Tibial nerve (tissue), 4 donors: ENCODE data around the gene BPI. TPM values are rescaled to one million over a fixed set of nuclear protein-coding genes. Genes with fewer than 3 reads are reported as not detected.

Source experiments
- DNase-seq, 2 donors: peaks; one replicate each; pipeline ENCODE4 v3.0.0-alpha.2; 2019; ENCODE audit warnings: low spot score in 2 of 2
- H3K27ac ChIP-seq, 4 donors: fragments of 200-600 bp; sonication (generic) in 3 of 4; one replicate each; pipeline ENCODE4 v1.5.1; 2017 to 2019; ENCODE audit warnings: mild to moderate bottlenecking in 1 of 4
- H3K27me3 ChIP-seq, 2 donors: fragments of 200-600 bp; sonication (generic) in 1 of 2; one replicate each; pipeline versions ENCODE4 v1.5.1 to v1.6.0; 2017 to 2019
- H3K36me3 ChIP-seq, 3 donors: fragments of 200-600 bp; sonication (generic); one replicate each; pipeline ENCODE4 v1.5.1; 2018 to 2019
- H3K4me1 ChIP-seq, 4 donors: fragments of 200-600 bp; sonication (generic) in 3 of 4; one replicate each; pipeline ENCODE4 v1.5.1; 2017 to 2019
- H3K4me3 ChIP-seq, 4 donors: fragments of 200-600 bp; sonication (generic) in 3 of 4; one replicate each; pipeline ENCODE4 v1.5.1; 2017 to 2019; ENCODE audit warnings: mild to moderate bottlenecking in 1 of 4, moderate library complexity in 1 of 4
- H3K9me3 ChIP-seq, 4 donors: fragments of 200-600 bp; sonication (generic) in 3 of 4; one replicate each; pipeline ENCODE4 v1.5.1; 2017 to 2019
- CTCF ChIP-seq, 5 experiments: fragments of 200-600 bp in 3 of 5; fragments of 450-650 bp in 2 of 5; sonication (generic) in 3 of 5; IDR thresholded peaks; one replicate each; pipeline ENCODE4 v1.5.1; 2016 to 2019; ENCODE audit warnings: antibody characterized with exemption in 5 of 5, mild to moderate bottlenecking in 3 of 5, moderate library complexity in 2 of 5
- EP300 ChIP-seq, 2 donors: sonication (generic); formaldehyde crosslinking; IDR thresholded peaks; one replicate each; pipeline ENCODE4 v1.6.1; 2017; ENCODE audit warnings: antibody characterized with exemption in 2 of 2, mild to moderate bottlenecking in 1 of 2
- POLR2A ChIP-seq, 2 donors: fragments of 450-650 bp; IDR thresholded peaks; one replicate each; pipeline ENCODE4 v1.6.1; 2017; ENCODE audit warnings: antibody characterized with exemption in 2 of 2, mild to moderate bottlenecking in 2 of 2, moderate library complexity in 2 of 2
- WGBS, 2 donors: methylation state at CpG; one replicate each; pipeline ENCODE4 v1.1.5; 2018; 5-methylcytosine and 5-hydroxymethylcytosine counted together
- total RNA-seq, 4 donors: library from RNA; depleted of rRNA; stranded (reverse); fragments of >200 nt; gene quantifications; one replicate each; pipeline ENCODE4 v1.1.0, GENCODE V29; 2016

Gene BPI
- total RNA-seq, 4 donors from 2014 or later: 0.84 TPM; not detected in 3

- H3K4me3 ChIP-seq: no peak overlapping the region
- no peaks in the 10 kb centered on the region for H3K27me3 ChIP-seq
- peak overlapping the region in 1 of 4 donors; percentile 68 for H3K27ac ChIP-seq
- 61 to 77% methylated on average over 4 of the region's 4 CpGs for WGBS, 2 donors
- TF ChIP-seq POLR2A (IDR thresholded peaks at IDR 0.05) (no peak), EP300 (IDR thresholded peaks at IDR 0.05) (no peak), CTCF (IDR thresholded peaks at IDR 0.05) (no peak)
- no peaks in the 10 kb centered on the region for H3K36me3 ChIP-seq
- peak in 1 of 2 donors; percentile 16 for DNase-seq
- peaks cover 0 to 67% (median 9%) of the 10 kb centered on the region in 4 donors for H3K4me1 ChIP-seq
- no peaks in the 10 kb centered on the region for H3K9me3 ChIP-seq
Observed at GRCh38 chr20:38346741-38347140, 42.8 kb downstream of the BPI start.

- TF ChIP-seq CTCF (IDR thresholded peaks at IDR 0.05): no peak
- no peak for TF ChIP-seq POLR2A (IDR thresholded peaks at IDR 0.05)
- no peak for TF ChIP-seq EP300 (IDR thresholded peaks at IDR 0.05)
- no peak for DNase-seq
- H3K9me3 ChIP-seq: no peaks in the 10 kb centered on the region
- H3K27ac ChIP-seq: no peak overlapping the region
- H3K27me3 ChIP-seq: no peaks in the 10 kb centered on the region
- peaks cover 0 to 48% (median 6%) of the 10 kb centered on the region in 4 donors for H3K4me1 ChIP-seq
- H3K36me3 ChIP-seq: no peaks in the 10 kb centered on the region
- WGBS, 2 donors: 77 to 83% methylated on average over 5 of the region's 5 CpGs
- H3K4me3 ChIP-seq: no peak overlapping the region
Observed at GRCh38 chr20:38349856-38350255, 45.9 kb downstream of the BPI start.

DNA sequence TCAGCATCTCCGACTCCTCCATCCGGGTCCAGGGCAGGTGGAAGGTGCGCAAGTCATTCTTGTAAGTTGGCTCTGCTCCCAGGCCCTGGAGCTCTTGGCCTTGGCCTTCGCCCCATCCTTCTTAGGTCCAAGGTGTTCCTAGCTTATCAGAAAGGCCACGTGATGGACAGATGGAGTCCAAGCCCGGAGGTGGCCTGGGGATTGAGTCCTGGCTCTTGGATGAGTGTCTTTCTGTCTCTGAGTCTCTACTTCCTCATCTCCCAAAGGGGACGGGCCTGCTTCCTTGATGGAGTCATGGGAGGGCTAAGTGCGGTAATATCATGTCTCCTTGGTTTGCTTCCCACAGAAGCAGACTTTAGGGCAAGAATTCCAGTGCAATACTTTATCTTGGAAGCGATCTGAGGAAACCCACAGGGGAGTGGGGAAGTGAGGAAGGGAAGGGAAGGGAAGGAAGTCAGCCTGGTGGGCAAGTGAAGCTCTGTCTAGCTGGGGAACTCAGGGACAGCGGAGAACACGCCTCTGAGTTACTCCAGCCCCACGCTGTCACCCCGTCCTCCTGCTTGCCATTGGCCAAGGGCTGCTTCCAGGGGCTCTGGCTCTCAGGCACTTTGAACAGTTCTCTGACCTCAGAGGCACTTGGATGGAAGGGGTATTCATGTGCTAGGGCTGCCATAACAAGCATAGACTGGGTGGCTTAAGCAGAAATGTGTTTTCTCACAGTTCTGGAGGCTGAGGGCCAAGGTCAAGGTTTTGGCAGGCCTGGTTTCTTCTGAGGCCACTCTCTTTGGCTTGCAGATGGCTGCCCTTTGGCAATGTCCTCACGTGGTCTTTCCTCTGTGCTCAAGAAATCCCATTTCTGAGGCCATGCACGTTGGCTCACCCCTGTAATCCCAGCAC lies 47.2 kb downstream of the BPI start:
- peak; percentile 58 to 71 for DNase-seq
- Histone ChIP-seq H3K9me3 (no peaks in the 10 kb centered on the region), H3K4me3 (no peak overlapping the region), H3K4me1 (peaks cover 0 to 48% (median 8%) of the 10 kb centered on the region in 4 donors), H3K36me3 (no peaks in the 10 kb centered on the region), H3K27ac (peak overlapping the region in 3 of 4 donors; percentile 51 to 60 (median 57)), H3K27me3 (no peaks in the 10 kb centered on the region)
- 46 to 50% methylated on average over 12 to 15 of the region's 15 CpGs for WGBS, 2 donors
- TF ChIP-seq EP300 (IDR thresholded peaks at IDR 0.05) (peak in 1 of 2 donors; percentile 72), CTCF (IDR thresholded peaks at IDR 0.05) (no peak), POLR2A (IDR thresholded peaks at IDR 0.05) (no peak)

DNA sequence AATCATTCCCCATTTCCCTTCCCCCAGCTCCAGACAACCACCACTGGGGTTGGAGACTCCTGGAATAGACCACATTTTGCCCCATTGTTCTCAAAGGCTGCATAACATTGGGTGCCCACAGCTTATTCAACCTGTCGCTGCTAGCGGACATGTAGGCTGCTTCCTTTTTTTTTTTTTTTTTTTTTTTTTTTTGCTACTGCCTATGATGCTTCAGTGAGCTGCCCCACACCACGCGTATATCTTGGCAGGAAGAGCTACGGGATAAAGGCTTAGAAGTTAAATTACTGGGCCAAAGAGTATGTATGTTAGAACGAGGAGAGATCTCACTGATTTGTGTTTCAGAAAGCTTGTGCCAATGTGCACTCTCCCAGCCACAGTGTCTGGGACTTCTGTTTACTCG lies 49.4 kb downstream of the BPI start:
- Histone ChIP-seq H3K27me3 (no peaks in the 10 kb centered on the region), H3K36me3 (no peaks in the 10 kb centered on the region), H3K27ac (no peak overlapping the region), H3K9me3 (no peaks in the 10 kb centered on the region), H3K4me3 (no peak overlapping the region), H3K4me1 (peaks cover 0 to 41% (median 6%) of the 10 kb centered on the region in 4 donors)
- no peak for DNase-seq
- WGBS, 2 donors: 37 to 48% methylated on average over 7 of the region's 7 CpGs
- no peak for TF ChIP-seq CTCF (IDR thresholded peaks at IDR 0.05)
- no peak for TF ChIP-seq POLR2A (IDR thresholded peaks at IDR 0.05)
- no peak for TF ChIP-seq EP300 (IDR thresholded peaks at IDR 0.05)

GRCh38 chr20:38354227-38354626 lies 50.3 kb downstream of the BPI start:
- DNase-seq: no peak
- Histone ChIP-seq H3K4me1 (peaks cover 0 to 41% (median 6%) of the 10 kb centered on the region in 4 donors), H3K4me3 (no peak overlapping the region), H3K27ac (no peak overlapping the region), H3K27me3 (no peaks in the 10 kb centered on the region), H3K9me3 (no peaks in the 10 kb centered on the region), H3K36me3 (no peaks in the 10 kb centered on the region)
- TF ChIP-seq EP300 (IDR thresholded peaks at IDR 0.05): no peak
- no peak for TF ChIP-seq POLR2A (IDR thresholded peaks at IDR 0.05)
- TF ChIP-seq CTCF (IDR thresholded peaks at IDR 0.05): no peak
- 91 to 92% methylated on average over 10 of the region's 10 CpGs for WGBS, 2 donors
